Adrenal gland (tissue), 5 donors: ENCODE data around the gene SSBP3.

Experiments used
- CTCF ChIP-seq, 6 experiments: fragments of 450-650 bp in 4 of 6; fragments of 200-600 bp in 2 of 6; sonication (generic) in 1 of 6; IDR thresholded peaks; 1 replicate in 5 of 6; 2 replicates in 1 of 6; pipeline versions ENCODE4 v1.5.1 to v1.8.0; 2016 to 2021; ENCODE audit warnings: antibody characterized with exemption in 6 of 6, mild to moderate bottlenecking in 2 of 6, moderate library complexity in 1 of 6
- POLR2A ChIP-seq, 2 donors: fragments of 450-650 bp; IDR thresholded peaks; one replicate each; pipeline ENCODE4 v1.6.1; 2017; ENCODE audit warnings: antibody characterized with exemption in 2 of 2, mild to moderate bottlenecking in 2 of 2, moderate library complexity in 1 of 2
- donor health status: DM: no; HTN: no; CAD: no.

DNA sequence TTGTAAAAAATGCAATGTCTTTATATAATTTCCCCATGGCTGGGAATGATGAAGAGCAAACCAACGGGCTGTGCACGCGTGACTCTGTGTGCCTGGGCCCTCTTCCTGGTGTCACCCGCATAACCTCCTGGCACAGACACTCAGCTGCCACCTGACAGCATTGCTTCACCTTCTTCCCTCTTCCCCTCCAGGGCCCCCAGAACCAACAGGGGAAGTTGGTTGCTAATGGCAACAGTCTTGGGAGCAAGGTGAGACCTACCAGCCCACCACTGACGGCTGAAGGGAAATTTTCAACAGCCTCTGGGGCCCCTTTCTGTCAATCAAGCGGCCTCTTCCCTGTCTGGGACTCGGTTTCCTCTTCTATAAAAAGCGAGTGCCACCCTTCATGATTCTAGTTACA, 33.2 kb downstream of the SSBP3 start:
- TF ChIP-seq POLR2A (IDR thresholded peaks at IDR 0.05) = no peak
- TF ChIP-seq CTCF (IDR thresholded peaks at IDR 0.05) = no peak
